Endodermal cell (in vitro differentiated cells): ENCODE results near the gene CFAP77. TPM values are rescaled to one million over a fixed set of nuclear protein-coding genes. Genes with fewer than 3 reads are reported as not detected.

ENCODE experiments used
- DNase-seq: peaks from one replicate; pipeline ENCODE4 v3.0.0-alpha.2; 2017
- H3K27ac ChIP-seq: 2 replicates; pipeline ENCODE4 v1.5.1; 2013; ENCODE audit warnings: mild to moderate bottlenecking, low read depth, low read length, moderate library complexity
- H3K27me3 ChIP-seq: 2 replicates; pipeline ENCODE4 v1.6.1; 2013; ENCODE audit warnings: mild to moderate bottlenecking, low read length, moderate library complexity; ENCODE audit not compliant: insufficient read depth, control insufficient read depth, poor library complexity, severe bottlenecking
- H3K36me3 ChIP-seq: 2 replicates; pipeline ENCODE4 v1.7.0; 2013; ENCODE audit warnings: mild to moderate bottlenecking, low read length, moderate library complexity; ENCODE audit not compliant: control insufficient read depth, insufficient read depth
- H3K4me1 ChIP-seq: one replicate; pipeline ENCODE4 v1.7.0; 2013; ENCODE audit warnings: low read length; ENCODE audit not compliant: control insufficient read depth, insufficient read depth
- H3K4me3 ChIP-seq: 2 replicates; pipeline ENCODE4 v1.5.1; 2013; ENCODE audit warnings: mild to moderate bottlenecking, low read length, moderate library complexity
- H3K9ac ChIP-seq: 2 replicates; pipeline ENCODE4 v1.6.1; 2013; ENCODE audit warnings: mild to moderate bottlenecking, low read length, moderate library complexity; ENCODE audit not compliant: poor library complexity, severe bottlenecking; ENCODE audit errors: extremely low read depth
- H3K9me3 ChIP-seq: 2 replicates; pipeline ENCODE4 v1.6.1; 2013; ENCODE audit warnings: mild to moderate bottlenecking, low read length, moderate library complexity; ENCODE audit not compliant: control insufficient read depth
- H3K27ac Mint-ChIP-seq: 2 replicates; pipeline ENCODE4 v1.8.0; 2020; ENCODE audit warnings: mixed read lengths
- H3K27me3 Mint-ChIP-seq: 2 replicates; pipeline ENCODE4 v1.8.0; 2021; ENCODE audit warnings: mild to moderate bottlenecking, mixed read lengths; ENCODE audit not compliant: insufficient read depth
- H3K36me3 Mint-ChIP-seq: 2 replicates; pipeline ENCODE4 v1.8.0; 2020; ENCODE audit warnings: low read depth, mixed read lengths
- H3K4me1 Mint-ChIP-seq: 2 replicates; pipeline ENCODE4 v1.8.0; 2020; ENCODE audit warnings: mixed read lengths
- H3K4me3 Mint-ChIP-seq: 2 replicates; pipeline ENCODE4 v1.8.0; 2020; ENCODE audit warnings: mild to moderate bottlenecking, moderate library complexity, mixed read lengths
- H3K9me3 Mint-ChIP-seq: 2 replicates; pipeline ENCODE4 v1.8.0; 2020; ENCODE audit warnings: mild to moderate bottlenecking, mixed read lengths
- WGBS, 2 experiments: methylation state at CpG; one replicate each; pipeline versions ENCODE4 v1.1.5 to v1.1.7; 2013; ENCODE audit warnings: missing lambda C conversion rate in 2 of 2, mixed read lengths in 1 of 2; ENCODE audit not compliant: insufficient coverage in 1 of 2, insufficient read length in 1 of 2; 5-methylcytosine and 5-hydroxymethylcytosine counted together
- total RNA-seq, 2 donors: library from RNA; stranded (reverse); fragmentation: NEBNext Ultra II Directional in 1 of 2; extraction: Animal tissue kit (Norgen Biotek cat#: 25700) in 1 of 2; gene quantifications; 2 replicates in 1 of 2; 3 replicates in 1 of 2; pipeline ENCODE4 v1.2.1, GENCODE V29; 2021
- TF ChIP-seq, protein P1 (sequence below): fragments of 200-600 bp; sonication (generic); conservative IDR thresholded peaks from 2 replicates; pipeline ENCODE4 v1.5.0; 2021; ENCODE audit warnings: antibody characterized with exemption, mild to moderate bottlenecking

Gene CFAP77
- total RNA-seq, 2 donors from 2014 or later, result 1.7 to 2.2 TPM

DNA sequence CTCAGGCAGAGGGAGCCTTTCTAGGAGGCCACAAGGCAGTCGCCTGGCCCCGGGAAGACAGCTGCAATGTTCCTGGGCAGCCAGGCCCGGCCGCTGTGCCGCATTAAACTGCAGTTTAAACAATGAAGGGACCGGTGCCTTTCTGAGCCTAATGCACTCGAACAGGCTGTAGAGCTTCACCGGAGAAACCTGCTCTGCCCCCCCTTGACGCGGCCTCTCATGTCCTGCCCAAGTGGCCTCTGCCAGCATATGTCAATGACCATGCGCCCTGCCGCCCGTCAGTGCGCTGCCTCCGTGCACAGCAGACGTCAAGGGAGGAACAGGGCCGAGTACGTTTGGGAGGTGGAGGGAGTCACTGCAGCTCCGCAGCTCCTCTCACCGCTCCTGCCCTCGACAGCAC lies 133.9 kb downstream of the CFAP77 start:
- WGBS, 2 experiments, result 80 to 91% methylated on average over 11 to 21 of the region's 21 CpGs
- Histone ChIP-seq H3K36me3 (no peaks in the 10 kb centered on the region), H3K9me3 (no peaks in the 10 kb centered on the region), H3K27me3 (no peaks in the 10 kb centered on the region), H3K4me1 (no peaks in the 10 kb centered on the region), H3K9ac (no peak overlapping the region), H3K27ac (peak overlapping the region; percentile 42), H3K4me3 (no peak overlapping the region)
- Mint-ChIP-seq H3K27ac (no peak overlapping the region), H3K4me3 (no peak overlapping the region), H3K27me3 (peaks cover 3% of the 10 kb centered on the region), H3K36me3 (no peaks in the 10 kb centered on the region), H3K4me1 (peaks cover 11% of the 10 kb centered on the region), H3K9me3 (no peaks in the 10 kb centered on the region)
- TF ChIP-seq, protein P1, sequence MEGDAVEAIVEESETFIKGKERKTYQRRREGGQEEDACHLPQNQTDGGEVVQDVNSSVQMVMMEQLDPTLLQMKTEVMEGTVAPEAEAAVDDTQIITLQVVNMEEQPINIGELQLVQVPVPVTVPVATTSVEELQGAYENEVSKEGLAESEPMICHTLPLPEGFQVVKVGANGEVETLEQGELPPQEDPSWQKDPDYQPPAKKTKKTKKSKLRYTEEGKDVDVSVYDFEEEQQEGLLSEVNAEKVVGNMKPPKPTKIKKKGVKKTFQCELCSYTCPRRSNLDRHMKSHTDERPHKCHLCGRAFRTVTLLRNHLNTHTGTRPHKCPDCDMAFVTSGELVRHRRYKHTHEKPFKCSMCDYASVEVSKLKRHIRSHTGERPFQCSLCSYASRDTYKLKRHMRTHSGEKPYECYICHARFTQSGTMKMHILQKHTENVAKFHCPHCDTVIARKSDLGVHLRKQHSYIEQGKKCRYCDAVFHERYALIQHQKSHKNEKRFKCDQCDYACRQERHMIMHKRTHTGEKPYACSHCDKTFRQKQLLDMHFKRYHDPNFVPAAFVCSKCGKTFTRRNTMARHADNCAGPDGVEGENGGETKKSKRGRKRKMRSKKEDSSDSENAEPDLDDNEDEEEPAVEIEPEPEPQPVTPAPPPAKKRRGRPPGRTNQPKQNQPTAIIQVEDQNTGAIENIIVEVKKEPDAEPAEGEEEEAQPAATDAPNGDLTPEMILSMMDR, result no peak
- DNase-seq, result peak; percentile 41

DNA sequence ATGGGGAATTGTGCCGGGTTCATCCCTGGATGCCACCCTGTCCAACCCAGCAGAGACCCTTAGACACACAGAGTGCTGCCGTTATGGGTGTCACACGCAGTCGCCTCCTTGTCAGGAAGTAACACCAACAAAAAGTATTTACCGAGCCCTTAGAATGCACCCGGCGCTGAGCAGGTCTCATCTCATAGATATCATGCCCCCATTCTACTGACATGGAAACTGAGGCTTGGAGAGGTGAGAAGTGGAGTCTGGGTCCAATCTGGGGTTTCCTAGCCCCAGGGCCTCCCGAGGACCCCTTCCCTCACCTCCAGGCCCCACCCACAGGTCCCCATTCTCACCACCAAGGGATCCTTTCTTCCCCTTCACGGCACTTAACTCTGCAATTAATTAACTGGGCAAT lies 135.6 kb downstream of the CFAP77 start:
- DNase-seq, result no peak
- H3K27ac ChIP-seq, result peak overlapping the region; percentile 86
- TF ChIP-seq, protein P1, result no peak
- H3K4me3 ChIP-seq, result no peak overlapping the region
- no peaks in the 10 kb centered on the region for H3K9me3 ChIP-seq
- no peak overlapping the region for H3K4me3 Mint-ChIP-seq
- H3K27ac Mint-ChIP-seq, result no peak overlapping the region
- H3K4me1 ChIP-seq, result no peaks in the 10 kb centered on the region
- WGBS, 2 experiments, result 94 to 96% methylated on average over 5 to 9 of the region's 9 CpGs
- peaks cover 5% of the 10 kb centered on the region for H3K27me3 Mint-ChIP-seq
- H3K36me3 Mint-ChIP-seq, result no peaks in the 10 kb centered on the region
- peaks cover 21% of the 10 kb centered on the region for H3K4me1 Mint-ChIP-seq
- no peaks in the 10 kb centered on the region for H3K9me3 Mint-ChIP-seq
- no peaks in the 10 kb centered on the region for H3K27me3 ChIP-seq
- no peaks in the 10 kb centered on the region for H3K36me3 ChIP-seq
- H3K9ac ChIP-seq, result no peak overlapping the region

DNA sequence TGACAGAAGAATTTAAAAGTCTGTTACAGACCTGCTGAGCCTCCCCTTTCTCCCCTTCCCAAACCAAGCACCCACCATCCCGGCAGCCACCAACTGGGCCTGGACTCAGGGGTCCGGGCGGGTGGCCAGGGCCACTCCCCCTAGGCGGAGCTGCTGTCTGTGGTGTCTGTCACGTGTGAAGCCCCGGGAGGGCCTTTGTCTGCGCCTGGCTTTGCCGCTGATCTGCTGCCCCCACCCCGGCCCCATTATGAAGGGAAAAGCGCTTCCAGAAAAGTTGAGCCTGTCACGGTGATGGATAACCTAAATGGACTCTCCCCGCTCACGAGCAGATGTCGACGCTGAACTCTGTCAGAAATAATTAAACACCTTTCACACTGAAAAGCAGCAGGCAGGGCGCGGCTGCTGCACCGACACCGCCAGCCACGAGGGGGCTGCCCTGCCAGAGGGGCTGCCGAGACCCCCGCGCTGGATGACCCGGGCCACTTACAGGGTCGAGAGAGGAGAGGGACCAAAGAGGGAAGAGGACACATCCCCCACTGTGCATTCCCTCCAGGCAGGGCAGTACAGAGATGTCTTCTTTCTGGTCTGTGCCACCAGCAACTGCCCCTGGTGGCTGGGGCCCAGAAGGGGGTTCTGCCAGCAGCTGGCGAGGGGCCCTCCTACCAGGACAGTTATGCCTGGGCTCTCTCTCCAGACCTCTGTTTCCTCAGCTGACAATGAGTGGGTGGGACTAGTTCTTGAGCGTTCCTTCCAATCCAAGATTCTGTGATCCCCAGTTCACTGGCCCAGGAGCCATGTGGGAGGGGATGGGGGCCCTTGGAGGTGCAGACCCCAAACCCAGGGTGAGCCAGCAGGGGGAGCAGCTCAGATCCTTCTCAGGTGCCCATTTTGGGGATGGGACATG lies 136.4 kb downstream of the CFAP77 start:
- Mint-ChIP-seq H3K27ac (no peak overlapping the region), H3K4me3 (peak overlapping the region; percentile 46), H3K36me3 (no peaks in the 10 kb centered on the region), H3K4me1 (peaks cover 21% of the 10 kb centered on the region), H3K9me3 (no peaks in the 10 kb centered on the region), H3K27me3 (peaks cover 7% of the 10 kb centered on the region)
- TF ChIP-seq, protein P1, result peak; percentile 88
- Histone ChIP-seq H3K4me3 (peak overlapping the region; percentile 56), H3K36me3 (no peaks in the 10 kb centered on the region), H3K27ac (peak overlapping the region; percentile 86), H3K27me3 (no peaks in the 10 kb centered on the region), H3K9ac (no peak overlapping the region), H3K4me1 (no peaks in the 10 kb centered on the region), H3K9me3 (no peaks in the 10 kb centered on the region)
- peak; percentile 87 for DNase-seq
- WGBS, 2 experiments, result 17 to 22% methylated on average over 11 to 27 of the region's 27 CpGs
